H1 (cell line): ENCODE results near the gene THRB. TPM values are rescaled to one million over a fixed set of nuclear protein-coding genes. Genes with fewer than 3 reads are reported as not detected.

Source experiments
- ASH2L ChIP-seq: fragments of 200-600, 300-600 bp; sonication (generic); IDR thresholded peaks from one replicate; pipeline ENCODE4 v1.7.1; 2017; ENCODE audit warnings: low read length
- CEBPB ChIP-seq: IDR thresholded peaks from 2 replicates; pipeline ENCODE4 v1.6.1; 2012; ENCODE audit warnings: low read depth, low read length
- CTBP2 ChIP-seq: IDR thresholded peaks from 2 replicates; pipeline ENCODE4 v1.7.0; 2011; ENCODE audit warnings: borderline replicate concordance, mild to moderate bottlenecking, moderate library complexity, mixed read lengths, low read length; ENCODE audit not compliant: insufficient read depth, insufficient read length
- HDAC2 ChIP-seq, 2 experiments: fragments of 300-600 bp in 1 of 2; sonication (generic) in 1 of 2; IDR thresholded peaks; 2 replicates each; pipeline ENCODE4 v1.6.1; 2011 to 2012; ENCODE audit warnings: low read depth in 2 of 2, low read length in 2 of 2, mild to moderate bottlenecking in 2 of 2, moderate library complexity in 2 of 2, borderline replicate concordance in 1 of 2, inconsistent platforms in 1 of 2
- KDM1A ChIP-seq: fragments of 200-600, 300-600 bp; sonication (generic); IDR thresholded peaks from 2 replicates; pipeline ENCODE4 v1.7.1; 2016; ENCODE audit warnings: mild to moderate bottlenecking, low read length, borderline replicate concordance
- RXRA ChIP-seq: IDR thresholded peaks from 2 replicates; pipeline ENCODE4 v1.6.1; 2011; ENCODE audit warnings: low read depth, mild to moderate bottlenecking, low read length, moderate library complexity; ENCODE audit not compliant: insufficient read depth
- SAP30 ChIP-seq: fragments of 300-600 bp; sonication (generic); IDR thresholded peaks from 2 replicates; pipeline ENCODE4 v1.7.1; 2012; ENCODE audit warnings: low read length, moderate library complexity, mild to moderate bottlenecking, inconsistent platforms; ENCODE audit not compliant: insufficient read depth, insufficient replicate concordance
- SRF ChIP-seq: IDR thresholded peaks from 2 replicates; pipeline ENCODE4 v1.6.1; 2011; ENCODE audit warnings: mild to moderate bottlenecking, low read depth, low read length, moderate library complexity
- TBP ChIP-seq: IDR thresholded peaks from 2 replicates; pipeline ENCODE4 v1.6.1; 2011; ENCODE audit warnings: low read depth, low read length, improper control_type of control experiment
- TEAD4 ChIP-seq: IDR thresholded peaks from 2 replicates; pipeline ENCODE4 v1.6.1; 2012; ENCODE audit warnings: low read depth, low read length, inconsistent platforms, mixed read lengths
- polyA plus RNA-seq, 7 experiments: library from polyadenylated mRNA; depleted of rRNA in 3 of 7; stranded (reverse) in 5 of 7; unstranded in 2 of 7; fragments of >200 nt in 5 of 7; fragments of 200-250 nt in 2 of 7; gene quantifications; 1 replicate in 5 of 7; 2 replicates in 1 of 7; 4 replicates in 1 of 7; pipeline versions ENCODE4 v1.2.1 to v1.2.3, GENCODE V29; 2011 to 2013; ENCODE audit warnings: missing spikeins in 2 of 7, mixed read lengths in 2 of 7
- total RNA-seq: library from RNA; stranded (reverse); fragmentation: NEBNext Ultra II Directional; extraction: Animal tissue kit (Norgen Biotek cat#: 25700); gene quantifications from 2 replicates; pipeline ENCODE4 v1.2.1, GENCODE V29; 2021
- TF ChIP-seq, protein P1 (sequence below): fragments of 300-600 bp; sonication (generic); IDR thresholded peaks from 2 replicates; pipeline ENCODE4 v1.7.1; 2012; ENCODE audit warnings: low read length, moderate library complexity, mild to moderate bottlenecking, inconsistent platforms; ENCODE audit not compliant: insufficient replicate concordance
- TF ChIP-seq, protein P2 (sequence below): IDR thresholded peaks from 2 replicates; pipeline ENCODE4 v1.6.1; 2012; ENCODE audit warnings: inconsistent platforms

The THRB gene
- total and polyA plus RNA-seq, 2 of the 8 experiments (the other 6 are each of a cell fraction or from before 2014, with no cell fraction given), result 0.98 to 3.9 TPM

DNA sequence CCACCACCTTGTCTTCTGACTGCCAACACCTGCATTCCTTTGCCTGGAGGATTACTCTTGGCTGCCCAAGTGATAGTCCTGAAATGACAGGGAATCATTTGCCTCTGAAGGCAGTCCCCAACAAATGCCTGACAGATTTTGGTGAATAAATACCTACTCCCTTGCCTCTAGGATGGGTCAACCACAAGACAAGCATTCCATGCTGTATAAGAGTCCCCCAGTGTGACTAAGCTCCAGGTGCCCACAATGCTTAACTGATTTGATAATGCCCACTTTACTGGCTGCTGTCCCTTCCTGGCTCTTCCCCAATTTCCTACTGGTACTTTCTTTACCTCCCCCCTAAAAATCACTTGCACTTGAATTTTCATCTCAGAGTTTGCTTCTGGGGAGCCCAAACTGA lies 14.8 kb downstream of the THRB start (continued):
- TF ChIP-seq, protein P1, sequence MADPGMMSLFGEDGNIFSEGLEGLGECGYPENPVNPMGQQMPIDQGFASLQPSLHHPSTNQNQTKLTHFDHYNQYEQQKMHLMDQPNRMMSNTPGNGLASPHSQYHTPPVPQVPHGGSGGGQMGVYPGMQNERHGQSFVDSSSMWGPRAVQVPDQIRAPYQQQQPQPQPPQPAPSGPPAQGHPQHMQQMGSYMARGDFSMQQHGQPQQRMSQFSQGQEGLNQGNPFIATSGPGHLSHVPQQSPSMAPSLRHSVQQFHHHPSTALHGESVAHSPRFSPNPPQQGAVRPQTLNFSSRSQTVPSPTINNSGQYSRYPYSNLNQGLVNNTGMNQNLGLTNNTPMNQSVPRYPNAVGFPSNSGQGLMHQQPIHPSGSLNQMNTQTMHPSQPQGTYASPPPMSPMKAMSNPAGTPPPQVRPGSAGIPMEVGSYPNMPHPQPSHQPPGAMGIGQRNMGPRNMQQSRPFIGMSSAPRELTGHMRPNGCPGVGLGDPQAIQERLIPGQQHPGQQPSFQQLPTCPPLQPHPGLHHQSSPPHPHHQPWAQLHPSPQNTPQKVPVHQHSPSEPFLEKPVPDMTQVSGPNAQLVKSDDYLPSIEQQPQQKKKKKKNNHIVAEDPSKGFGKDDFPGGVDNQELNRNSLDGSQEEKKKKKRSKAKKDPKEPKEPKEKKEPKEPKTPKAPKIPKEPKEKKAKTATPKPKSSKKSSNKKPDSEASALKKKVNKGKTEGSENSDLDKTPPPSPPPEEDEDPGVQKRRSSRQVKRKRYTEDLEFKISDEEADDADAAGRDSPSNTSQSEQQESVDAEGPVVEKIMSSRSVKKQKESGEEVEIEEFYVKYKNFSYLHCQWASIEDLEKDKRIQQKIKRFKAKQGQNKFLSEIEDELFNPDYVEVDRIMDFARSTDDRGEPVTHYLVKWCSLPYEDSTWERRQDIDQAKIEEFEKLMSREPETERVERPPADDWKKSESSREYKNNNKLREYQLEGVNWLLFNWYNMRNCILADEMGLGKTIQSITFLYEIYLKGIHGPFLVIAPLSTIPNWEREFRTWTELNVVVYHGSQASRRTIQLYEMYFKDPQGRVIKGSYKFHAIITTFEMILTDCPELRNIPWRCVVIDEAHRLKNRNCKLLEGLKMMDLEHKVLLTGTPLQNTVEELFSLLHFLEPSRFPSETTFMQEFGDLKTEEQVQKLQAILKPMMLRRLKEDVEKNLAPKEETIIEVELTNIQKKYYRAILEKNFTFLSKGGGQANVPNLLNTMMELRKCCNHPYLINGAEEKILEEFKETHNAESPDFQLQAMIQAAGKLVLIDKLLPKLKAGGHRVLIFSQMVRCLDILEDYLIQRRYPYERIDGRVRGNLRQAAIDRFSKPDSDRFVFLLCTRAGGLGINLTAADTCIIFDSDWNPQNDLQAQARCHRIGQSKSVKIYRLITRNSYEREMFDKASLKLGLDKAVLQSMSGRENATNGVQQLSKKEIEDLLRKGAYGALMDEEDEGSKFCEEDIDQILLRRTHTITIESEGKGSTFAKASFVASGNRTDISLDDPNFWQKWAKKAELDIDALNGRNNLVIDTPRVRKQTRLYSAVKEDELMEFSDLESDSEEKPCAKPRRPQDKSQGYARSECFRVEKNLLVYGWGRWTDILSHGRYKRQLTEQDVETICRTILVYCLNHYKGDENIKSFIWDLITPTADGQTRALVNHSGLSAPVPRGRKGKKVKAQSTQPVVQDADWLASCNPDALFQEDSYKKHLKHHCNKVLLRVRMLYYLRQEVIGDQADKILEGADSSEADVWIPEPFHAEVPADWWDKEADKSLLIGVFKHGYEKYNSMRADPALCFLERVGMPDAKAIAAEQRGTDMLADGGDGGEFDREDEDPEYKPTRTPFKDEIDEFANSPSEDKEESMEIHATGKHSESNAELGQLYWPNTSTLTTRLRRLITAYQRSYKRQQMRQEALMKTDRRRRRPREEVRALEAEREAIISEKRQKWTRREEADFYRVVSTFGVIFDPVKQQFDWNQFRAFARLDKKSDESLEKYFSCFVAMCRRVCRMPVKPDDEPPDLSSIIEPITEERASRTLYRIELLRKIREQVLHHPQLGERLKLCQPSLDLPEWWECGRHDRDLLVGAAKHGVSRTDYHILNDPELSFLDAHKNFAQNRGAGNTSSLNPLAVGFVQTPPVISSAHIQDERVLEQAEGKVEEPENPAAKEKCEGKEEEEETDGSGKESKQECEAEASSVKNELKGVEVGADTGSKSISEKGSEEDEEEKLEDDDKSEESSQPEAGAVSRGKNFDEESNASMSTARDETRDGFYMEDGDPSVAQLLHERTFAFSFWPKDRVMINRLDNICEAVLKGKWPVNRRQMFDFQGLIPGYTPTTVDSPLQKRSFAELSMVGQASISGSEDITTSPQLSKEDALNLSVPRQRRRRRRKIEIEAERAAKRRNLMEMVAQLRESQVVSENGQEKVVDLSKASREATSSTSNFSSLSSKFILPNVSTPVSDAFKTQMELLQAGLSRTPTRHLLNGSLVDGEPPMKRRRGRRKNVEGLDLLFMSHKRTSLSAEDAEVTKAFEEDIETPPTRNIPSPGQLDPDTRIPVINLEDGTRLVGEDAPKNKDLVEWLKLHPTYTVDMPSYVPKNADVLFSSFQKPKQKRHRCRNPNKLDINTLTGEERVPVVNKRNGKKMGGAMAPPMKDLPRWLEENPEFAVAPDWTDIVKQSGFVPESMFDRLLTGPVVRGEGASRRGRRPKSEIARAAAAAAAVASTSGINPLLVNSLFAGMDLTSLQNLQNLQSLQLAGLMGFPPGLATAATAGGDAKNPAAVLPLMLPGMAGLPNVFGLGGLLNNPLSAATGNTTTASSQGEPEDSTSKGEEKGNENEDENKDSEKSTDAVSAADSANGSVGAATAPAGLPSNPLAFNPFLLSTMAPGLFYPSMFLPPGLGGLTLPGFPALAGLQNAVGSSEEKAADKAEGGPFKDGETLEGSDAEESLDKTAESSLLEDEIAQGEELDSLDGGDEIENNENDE, result no peak
- TF ChIP-seq TBP (no peak), TEAD4 (no peak), CEBPB (no peak), CTBP2 (no peak), ASH2L (no peak), RXRA (no peak), SRF (no peak), HDAC2 (IDR thresholded peaks at IDR 0.05; ENCODE audit: borderline replicate concordance in 1 of 2, low read depth in 2 of 2, low read length in 2 of 2) (no peak), SAP30 (no peak), KDM1A (no peak)
- TF ChIP-seq, protein P2, sequence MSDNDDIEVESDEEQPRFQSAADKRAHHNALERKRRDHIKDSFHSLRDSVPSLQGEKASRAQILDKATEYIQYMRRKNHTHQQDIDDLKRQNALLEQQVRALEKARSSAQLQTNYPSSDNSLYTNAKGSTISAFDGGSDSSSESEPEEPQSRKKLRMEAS, result no peak
